HG03025 (cell line): Measurements from ENCODE around the gene PLA2G2A.

Source experiments
- ATAC-seq: cut with Tn5 transposase; IDR thresholded peaks from one replicate; pipeline ENCODE4 v1.9.1; 2021; ENCODE audit warnings: mild to moderate bottlenecking, moderate library complexity; ENCODE audit not compliant: unreplicated experiment, low FRiP score

The PLA2G2A gene

GRCh38 chr1:19974822-19975416, 4.5 kb downstream of the PLA2G2A start:
- no peak for ATAC-seq

DNA sequence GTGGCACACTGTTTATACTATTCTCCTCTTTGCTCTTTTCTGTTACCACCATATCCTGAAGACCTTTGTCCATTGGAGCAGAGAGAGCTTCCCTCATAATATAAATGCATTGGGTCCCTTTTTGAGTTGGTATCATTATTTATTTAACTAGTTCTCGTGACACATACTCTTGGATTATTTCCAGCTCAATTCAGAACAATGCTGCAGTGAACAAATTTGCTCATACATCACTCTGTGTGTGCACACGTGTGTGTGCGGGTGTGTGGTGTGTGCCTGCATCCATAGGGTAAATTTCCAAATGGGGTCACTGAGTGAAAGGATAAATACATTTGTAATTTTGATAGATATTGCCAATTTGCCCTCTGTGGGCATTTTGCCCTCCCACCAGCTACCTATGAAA, 5.8 kb downstream of the PLA2G2A start:
- ATAC-seq: no peak

DNA sequence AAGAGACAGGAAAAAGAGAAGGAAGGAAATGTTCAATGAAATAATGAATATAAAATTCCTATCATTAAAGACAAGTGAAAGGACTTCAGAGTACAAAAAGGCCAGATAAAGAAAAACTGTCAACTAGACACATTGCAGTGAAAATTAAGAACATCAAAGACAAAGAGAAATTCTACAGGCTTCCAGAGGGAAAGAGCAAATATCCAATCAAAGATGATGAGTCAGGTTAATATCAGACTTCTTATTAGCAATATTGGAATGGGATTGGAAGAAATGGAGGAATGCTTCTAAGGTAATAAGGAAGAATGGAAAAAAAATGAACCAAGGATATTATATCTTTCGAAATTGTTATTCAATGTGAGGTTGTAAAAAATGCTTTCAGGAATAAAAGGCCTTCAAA, 7.8 kb downstream of the PLA2G2A start:
- ATAC-seq: no peak

DNA sequence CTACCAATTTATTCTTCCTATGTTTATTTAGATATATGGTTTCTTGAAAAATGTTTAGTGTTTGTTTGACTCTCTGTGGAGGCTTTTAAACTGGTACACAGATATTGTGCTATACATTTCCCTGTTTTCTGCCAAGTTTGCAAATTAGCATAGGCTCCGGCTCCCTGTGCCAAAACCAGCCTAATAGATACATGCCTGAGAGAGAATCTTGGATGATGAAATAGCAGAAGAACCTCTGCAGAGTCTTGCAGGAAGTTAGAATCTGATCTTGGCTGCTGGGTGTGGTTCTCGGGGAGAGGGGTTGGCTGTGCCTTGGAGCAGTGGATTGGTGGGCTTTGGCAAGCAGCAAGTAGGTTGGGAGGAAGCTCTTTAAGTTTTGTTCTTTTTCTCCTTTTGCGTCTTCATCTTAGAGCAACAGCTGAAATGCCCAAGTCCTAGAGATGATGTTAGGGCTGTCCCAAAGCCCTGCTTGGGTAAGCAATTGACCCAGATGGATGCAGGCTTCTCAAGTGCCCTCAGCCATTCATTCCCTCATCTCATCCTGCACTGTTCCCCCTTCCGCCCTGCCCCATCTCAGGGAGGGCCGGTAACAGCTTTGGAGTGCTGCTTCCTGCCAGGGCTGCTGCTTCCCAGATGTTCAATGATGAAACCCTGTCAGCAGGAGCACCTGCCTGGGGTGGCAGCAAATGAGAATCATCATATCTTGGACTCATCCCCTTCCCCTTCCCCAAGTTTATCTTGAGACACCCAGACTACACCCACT, 9.3 kb downstream of the PLA2G2A start:
- no peak for ATAC-seq

DNA sequence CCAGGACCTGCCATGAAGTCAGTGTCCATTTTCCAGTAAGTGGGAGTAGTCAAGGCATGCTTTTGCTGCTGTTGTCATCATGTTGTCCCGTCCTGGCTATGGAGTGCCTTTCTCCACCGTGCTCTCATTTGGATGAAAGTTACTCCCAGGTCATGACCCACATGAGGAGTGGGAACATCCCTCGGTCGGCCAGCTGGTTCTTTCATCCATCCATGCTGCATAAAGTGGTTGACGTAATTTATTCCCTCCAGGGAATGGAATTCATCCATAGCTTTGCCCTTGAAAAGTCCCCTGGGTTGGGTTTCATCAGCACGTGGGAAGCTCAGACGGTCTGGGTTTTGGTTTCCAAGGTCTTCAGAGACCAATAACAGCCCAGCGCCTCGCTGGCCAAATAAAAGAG, 11.6 kb downstream of the PLA2G2A start:
- no peak for ATAC-seq

- ATAC-seq: no peak
Observed at GRCh38 chr1:19964542-19964941, 14.9 kb downstream of the PLA2G2A start.

DNA sequence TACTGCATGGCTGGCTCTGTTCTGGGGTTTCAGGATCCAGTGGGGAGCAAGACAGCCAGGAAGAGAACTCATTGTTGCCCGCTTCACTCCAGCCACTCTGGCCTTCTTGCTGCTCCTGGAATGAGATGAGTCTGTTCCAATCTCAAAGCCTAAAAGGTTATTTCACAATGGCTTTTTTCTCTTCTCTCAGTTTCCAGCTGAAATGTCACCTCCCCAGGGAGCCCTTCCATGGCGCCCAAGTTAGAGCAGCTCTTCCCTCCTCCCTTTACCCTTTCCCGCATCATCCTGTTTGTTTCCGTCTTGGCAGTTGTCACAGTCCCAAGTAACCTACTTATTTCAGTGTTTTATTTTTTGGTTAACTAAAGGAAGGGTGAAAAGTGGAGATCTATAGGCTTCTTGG, 15.8 kb downstream of the PLA2G2A start:
- ATAC-seq: no peak

- ATAC-seq: no peak
Observed at GRCh38 chr1:19960591-19960990, 18.8 kb downstream of the PLA2G2A start.

DNA sequence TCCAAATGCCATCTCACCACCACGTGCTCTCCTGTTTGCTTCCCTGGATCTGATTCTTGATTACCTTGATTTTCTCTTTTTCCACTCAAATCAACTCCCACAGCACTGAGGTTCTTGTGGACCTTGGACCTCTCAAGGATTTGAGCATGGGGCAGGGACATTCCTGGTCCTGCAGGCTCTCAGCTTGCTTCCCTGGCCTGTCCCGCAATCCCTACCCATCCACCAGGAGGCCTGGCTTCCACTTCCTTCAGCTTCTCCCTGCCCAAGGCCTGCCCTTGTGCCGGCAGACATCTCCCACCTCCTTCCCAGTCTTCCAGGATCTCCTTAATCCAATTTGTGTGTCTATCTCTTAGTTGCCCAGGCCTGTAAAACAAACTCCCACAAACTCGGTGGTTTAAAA, 21.6 kb downstream of the PLA2G2A start:
- ATAC-seq: no peak

GRCh38 chr1:19955534-19956170, 23.8 kb downstream of the PLA2G2A start:
- no peak for ATAC-seq

GRCh38 chr1:19954059-19954458, 25.4 kb downstream of the PLA2G2A start:
- ATAC-seq: no peak

DNA sequence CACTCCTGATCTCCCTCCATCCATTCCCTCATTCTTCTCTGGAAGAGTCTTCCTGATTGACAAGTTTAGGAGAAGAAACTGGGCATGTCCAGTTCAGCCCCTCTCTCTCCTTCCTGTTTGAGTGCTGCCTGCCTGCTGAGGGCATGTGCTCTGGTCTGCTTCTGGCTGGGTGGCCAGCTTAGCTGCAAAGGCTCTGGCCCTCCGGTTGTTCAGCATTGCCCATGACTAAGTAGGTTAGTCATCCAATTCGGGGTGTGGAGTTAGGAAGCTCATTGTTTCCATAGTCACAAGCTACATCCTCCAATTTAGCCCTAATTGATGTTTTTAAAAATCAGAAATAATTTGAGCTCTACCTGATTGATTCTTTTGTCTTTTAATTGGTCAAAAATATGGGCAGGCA, 30.4 kb downstream of the PLA2G2A start:
- no peak for ATAC-seq

DNA sequence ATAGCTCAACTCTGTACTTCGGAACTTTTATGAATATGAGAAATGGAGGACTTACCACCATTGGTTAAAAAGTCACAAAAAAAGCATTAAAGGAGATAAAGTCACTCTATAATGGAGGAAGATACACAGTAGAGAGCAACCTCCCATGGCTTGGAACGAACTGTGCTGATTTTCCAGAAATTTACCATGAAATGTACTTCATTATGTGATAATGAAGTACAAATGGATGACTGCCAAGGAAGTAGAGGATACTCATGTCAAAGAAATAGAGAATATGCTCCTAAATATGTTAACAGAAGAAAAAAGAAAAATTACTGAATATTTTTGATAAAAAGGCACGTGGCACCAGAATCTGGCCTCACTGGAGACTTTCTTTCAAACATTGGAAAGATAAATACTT, 32.4 kb downstream of the PLA2G2A start:
- no peak for ATAC-seq

GRCh38 chr1:19946331-19946751, 33.1 kb downstream of the PLA2G2A start:
- ATAC-seq: no peak

GRCh38 chr1:19945914-19946313, 33.5 kb downstream of the PLA2G2A start:
- no peak for ATAC-seq

GRCh38 chr1:19942657-19943056, 36.8 kb downstream of the PLA2G2A start:
- ATAC-seq: no peak

DNA sequence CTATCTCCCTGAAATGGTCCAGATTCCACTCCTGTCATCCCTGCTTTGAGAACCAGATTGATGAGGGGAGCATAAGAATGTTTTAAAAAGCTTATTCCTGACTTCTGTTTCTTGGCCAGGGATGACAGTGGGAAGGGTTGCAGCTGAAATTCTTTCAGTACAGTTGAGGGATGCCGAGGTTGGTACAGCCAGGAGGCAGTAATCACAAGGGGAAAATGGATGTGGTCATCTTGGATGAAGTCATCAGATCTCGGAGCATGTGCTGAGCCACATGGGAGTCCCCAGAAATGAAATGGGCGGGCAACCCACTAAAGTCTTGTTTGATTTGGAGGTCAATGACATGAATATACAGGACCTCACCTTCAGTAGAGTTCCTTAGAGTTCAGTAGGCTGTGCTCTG, 37.3 kb downstream of the PLA2G2A start:
- no peak for ATAC-seq

DNA sequence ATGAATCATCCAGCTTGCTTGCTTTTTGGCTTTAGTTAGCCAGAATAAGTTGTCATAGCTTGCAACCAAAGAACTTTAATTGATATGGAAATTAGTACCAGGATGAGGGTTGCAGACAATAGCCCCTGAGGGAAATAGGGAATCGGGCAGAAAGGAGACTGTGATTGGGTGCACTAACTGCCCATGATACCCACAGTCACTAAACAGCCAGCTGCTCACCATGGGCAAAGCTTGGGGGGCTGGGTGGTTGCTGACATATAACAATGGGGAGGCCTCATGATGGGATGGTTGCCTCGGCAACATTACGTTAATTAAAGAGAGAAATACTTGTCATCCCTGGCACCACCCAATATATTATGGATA, 38.2 kb downstream of the PLA2G2A start:
- ATAC-seq: no peak

DNA sequence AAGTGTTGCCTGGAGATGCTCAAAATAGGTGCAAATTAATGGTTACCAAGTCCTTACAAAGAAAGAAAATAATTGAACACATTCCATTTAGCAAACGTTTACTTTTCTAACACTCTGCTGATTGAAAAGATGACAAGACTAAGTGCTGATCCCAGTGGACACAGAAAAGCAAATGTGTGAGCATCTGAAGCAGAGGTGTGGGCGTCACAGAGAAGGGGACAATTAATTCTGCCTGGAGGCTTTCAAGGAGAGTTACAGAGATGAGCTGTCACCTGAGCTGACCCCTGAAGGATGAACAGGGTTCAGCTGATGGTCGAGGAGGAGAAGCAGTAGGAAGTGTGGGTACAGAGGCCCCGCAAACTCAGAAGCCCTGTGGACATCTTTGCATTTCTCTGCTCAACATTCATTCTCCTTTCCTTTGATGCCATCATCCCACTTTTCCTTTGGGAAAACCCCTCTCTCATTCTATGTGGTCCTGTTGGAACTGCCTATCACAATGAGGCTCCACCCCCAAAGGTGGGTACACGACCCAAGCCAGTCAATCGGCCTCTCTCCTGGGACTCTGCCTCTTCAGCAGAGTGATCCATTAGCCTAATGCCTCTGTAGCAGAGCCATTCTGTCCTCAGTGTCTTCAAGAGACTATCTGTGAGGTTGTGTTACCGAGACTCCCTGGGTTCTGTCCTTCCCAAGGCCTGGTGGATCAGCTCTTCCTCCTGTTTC, 38.8 kb downstream of the PLA2G2A start:
- no peak for ATAC-seq

DNA sequence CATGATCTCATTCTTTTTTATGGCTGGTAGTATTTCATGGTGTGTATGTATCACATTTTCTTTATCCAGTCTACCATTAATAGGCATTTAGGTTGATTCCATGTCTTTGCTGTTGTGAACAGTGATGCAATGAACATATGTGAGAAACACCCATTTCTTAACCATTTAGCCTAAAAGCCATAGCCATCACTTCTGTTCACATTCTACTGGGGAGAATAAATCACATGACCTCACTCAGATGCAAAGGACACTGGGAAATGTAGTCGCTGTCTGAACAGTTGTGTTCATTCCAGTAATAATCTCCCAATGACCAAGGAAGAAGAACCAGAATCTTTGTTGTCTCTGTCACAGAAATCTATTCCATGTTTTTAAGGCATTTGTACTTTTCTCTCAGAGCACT, 40.9 kb downstream of the PLA2G2A start:
- ATAC-seq: no peak

GRCh38 chr1:19936061-19936750, 43.2 kb downstream of the PLA2G2A start:
- no peak for ATAC-seq
